Right cardiac atrium (tissue), 5 donors: ENCODE data around the gene TNFSF12. TPM values are rescaled to one million over a fixed set of nuclear protein-coding genes. Genes with fewer than 3 reads are reported as not detected.
"Not testable (repeated sequence)": the region's sequence is repeated elsewhere in the genome, so short reads cannot be mapped to it uniquely, and the experiment has no call there.

Experiments
- ATAC-seq, 2 donors: fragments of 200-7000 bp; cut with Tn5 transposase; one replicate each; pipeline versions ENCODE4 v1.8.0 to v1.9.1; 2020; ENCODE audit warnings: moderate library complexity in 2 of 2, mild to moderate bottlenecking in 1 of 2
- DNase-seq, 3 donors: peaks; one replicate each; pipeline ENCODE4 v3.0.0-alpha.2; 2020
- H3K27ac ChIP-seq: one replicate; pipeline ENCODE4 v1.5.1; 2013; ENCODE audit warnings: mild to moderate bottlenecking, low read length, control low read depth, moderate library complexity
- H3K27me3 ChIP-seq: one replicate; pipeline ENCODE4 v1.6.1; 2013; ENCODE audit not compliant: control insufficient read depth, insufficient read depth
- H3K4me1 ChIP-seq: one replicate; pipeline ENCODE4 v1.6.1; 2013; ENCODE audit warnings: low read length; ENCODE audit not compliant: control insufficient read depth, insufficient read depth
- H3K4me3 ChIP-seq: one replicate; pipeline ENCODE4 v1.5.1; 2013; ENCODE audit warnings: low read length, control low read depth
- H3K9me3 ChIP-seq: one replicate; pipeline ENCODE4 v1.6.1; 2013; ENCODE audit warnings: low read length; ENCODE audit not compliant: control insufficient read depth
- WGBS: extraction: QIAGEN DNeasy Blood & Tissue Kit; methylation state at CpG from one replicate; pipeline ENCODE4 v1.1.7; 2013; 5-methylcytosine and 5-hydroxymethylcytosine counted together
- intact Hi-C, 4 donors: fragments of 100-400 bp; cut with DNase I; formaldehyde crosslinking; loops; one replicate each; pipeline versions ENCODE4 v1.11.0 to v1.14.0; 2022 to 2023
- polyA plus RNA-seq: library from polyadenylated mRNA; stranded (reverse); fragments of 200-250 nt; gene quantifications from one replicate; pipeline ENCODE4 v1.2.3, GENCODE V29; 2013
- total RNA-seq, 4 donors: library from RNA; stranded (reverse); fragmentation: NEBNext Ultra II Directional; extraction: Animal tissue kit (Norgen Biotek cat#: 25700); gene quantifications; one replicate each; pipeline ENCODE4 v1.2.1, GENCODE V29; 2021
- donor health status: healthy with polysubstance abuse.
- donor health status: DM: no; HTN: yes; CAD: no.
- donor health status: DM: no; HTN: no; CAD: no.
- donor health status: DM: no; HTN: yes; CAD: no; lungs with severe emphysema.
- donor health status: DM: yes; HTN: yes; CAD: no.

TNFSF12 gene
- total and polyA plus RNA-seq, 5 donors: 42.9 to 58.4 (median 51.5) TPM

- no peak overlapping the region for H3K4me3 ChIP-seq
- no peaks in the 10 kb centered on the region for H3K27me3 ChIP-seq
- DNase-seq: peak; percentile 89 to 96 (median 94)
- intact Hi-C loops: loop anchor here in 2 of 4 donors (10.0 kb wide), 2 partner anchors 95 to 235 kb away; partner anchors contain the start of genes KCTD11 (in 1 of the 2), TMEM95 (in 1 of the 2), TP53 (in 1 of the 2) and WRAP53 (in 1 of the 2)
- ATAC-seq: peak; percentile 80 to 85
- H3K4me1 ChIP-seq: no peaks in the 10 kb centered on the region
- 13% methylated on average over 56 of the region's 56 CpGs for WGBS
- peak overlapping the region; percentile 26 for H3K27ac ChIP-seq
- no peaks in the 10 kb centered on the region for H3K9me3 ChIP-seq
Observed at GRCh38 chr17:7589204-7589868, 40.5 kb downstream of the TNFSF12 start.

GRCh38 chr17:7589891-7590691 lies 41.2 kb downstream of the TNFSF12 start, which contains the start of gene SOX15:
Gene SOX15 (minus strand): TSS chr17:7590094. CDS start chr17:7589676, 418 bp downstream.
- H3K27me3 ChIP-seq: no peaks in the 10 kb centered on the region
- H3K27ac ChIP-seq: peak within 1 kb of the TSS; percentile 26
- ATAC-seq: peak; percentile 1 to 3
- H3K4me3 ChIP-seq: no peak within 1 kb of the TSS
- no peak for DNase-seq
- H3K4me1 ChIP-seq: no peaks in the 10 kb centered on the region
- 63% methylated on average over 24 of the region's 24 CpGs for WGBS
- H3K9me3 ChIP-seq: no peaks in the 10 kb centered on the region
- intact Hi-C loops: loop anchor here in 2 of 4 donors (10.0 kb wide), 2 partner anchors 95 to 235 kb away; partner anchors contain the start of genes KCTD11 (in 1 of the 2), TMEM95 (in 1 of the 2), TP53 (in 1 of the 2) and WRAP53 (in 1 of the 2)

GRCh38 chr17:7590743-7591142 lies 41.9 kb downstream of the TNFSF12 start:
- ATAC-seq: no peak
- H3K9me3 ChIP-seq: no peaks in the 10 kb centered on the region
- no peaks in the 10 kb centered on the region for H3K27me3 ChIP-seq
- H3K4me3 ChIP-seq: no peak overlapping the region
- WGBS: 82% methylated on average over 4 of the region's 4 CpGs
- DNase-seq: no peak
- no peaks in the 10 kb centered on the region for H3K4me1 ChIP-seq
- intact Hi-C loops: no loop called here
- no peak overlapping the region for H3K27ac ChIP-seq

- Histone ChIP-seq H3K27ac (no peak overlapping the region), H3K4me3 (no peak overlapping the region), H3K9me3 (no peaks in the 10 kb centered on the region), H3K4me1 (no peaks in the 10 kb centered on the region), H3K27me3 (no peaks in the 10 kb centered on the region)
- intact Hi-C loops: no loop called here
- ATAC-seq (no peak), DNase-seq (no peak)
- WGBS: 86% methylated on average over 5 of the region's 5 CpGs
Observed at GRCh38 chr17:7591596-7591995, 42.7 kb downstream of the TNFSF12 start.

- no peak for ATAC-seq
- DNase-seq: no peak
- no peak overlapping the region for H3K4me3 ChIP-seq
- H3K27ac ChIP-seq: no peak overlapping the region
- no peaks in the 10 kb centered on the region for H3K27me3 ChIP-seq
- intact Hi-C loops: no loop called here
- WGBS: 92% methylated on average over 23 of the region's 23 CpGs
- no peaks in the 10 kb centered on the region for H3K4me1 ChIP-seq
- H3K9me3 ChIP-seq: no peaks in the 10 kb centered on the region
Observed at GRCh38 chr17:7592422-7593021, 43.7 kb downstream of the TNFSF12 start.

GRCh38 chr17:7593296-7593695 lies 44.4 kb downstream of the TNFSF12 start:
- H3K4me3 ChIP-seq: no peak overlapping the region
- 80% methylated on average over 12 of the region's 12 CpGs for WGBS
- H3K9me3 ChIP-seq: no peaks in the 10 kb centered on the region
- H3K4me1 ChIP-seq: no peaks in the 10 kb centered on the region
- H3K27me3 ChIP-seq: no peaks in the 10 kb centered on the region
- DNase-seq (no peak), ATAC-seq (no peak)
- H3K27ac ChIP-seq: no peak overlapping the region
- intact Hi-C loops: no loop called here

GRCh38 chr17:7597561-7597960 lies 48.7 kb downstream of the TNFSF12 start:
- 83% methylated on average over 5 of the region's 5 CpGs for WGBS
- intact Hi-C loops: not testable (repeated sequence)

GRCh38 chr17:7606280-7606679 lies 57.4 kb downstream of the TNFSF12 start:
- Histone ChIP-seq H3K4me3 (no peak overlapping the region), H3K27me3 (no peaks in the 10 kb centered on the region), H3K9me3 (no peaks in the 10 kb centered on the region), H3K27ac (peak overlapping the region; percentile 85), H3K4me1 (no peaks in the 10 kb centered on the region)
- no peak for DNase-seq
- 73% methylated on average over 4 of the region's 4 CpGs for WGBS
- intact Hi-C loops: no loop called here
- peak; percentile 87 to 94 for ATAC-seq

More at GRCh38 chr17:7597561-7597960, 48.7 kb downstream of the TNFSF12 start:
- H3K27ac ChIP-seq, H3K27me3 ChIP-seq, H3K9me3 ChIP-seq, ATAC-seq, H3K4me1 ChIP-seq, H3K4me3 ChIP-seq, DNase-seq: not testable (repeated sequence)

Other genes starting within 250 kb of the TNFSF12 start
Only the 30 nearest of the 32 such genes appear.
- 10 to 100 TPM; 28.3 to 33.4 (median 30.6) TPM for gene NEURL4, start 219.7 kb upstream of the TNFSF12 start, total RNA-seq
- 23.8 TPM for gene NEURL4, start 219.7 kb upstream of the TNFSF12 start, polyA plus RNA-seq
- gene ACAP1, start 212.5 kb upstream of the TNFSF12 start, total RNA-seq: 10 to 100 TPM; 15.0 to 26.4 (median 20.8) TPM
- gene ACAP1, start 212.5 kb upstream of the TNFSF12 start, polyA plus RNA-seq: 8.8 TPM
- 1 to 10 TPM; 4.7 to 6.7 (median 6.5) TPM for gene KCTD11, start 196.9 kb upstream of the TNFSF12 start, total RNA-seq
- 7.8 TPM for gene KCTD11, start 196.9 kb upstream of the TNFSF12 start, polyA plus RNA-seq
- not detected for gene TMEM95, start 193.9 kb upstream of the TNFSF12 start, total RNA-seq
- not detected for gene TMEM95, start 193.9 kb upstream of the TNFSF12 start, polyA plus RNA-seq
- 1 to 10 TPM; 2.1 to 3.6 (median 3.4) TPM for gene TNK1, start 168.0 kb upstream of the TNFSF12 start, total RNA-seq
- 1.7 TPM for gene TNK1, start 168.0 kb upstream of the TNFSF12 start, polyA plus RNA-seq
- 10 to 100 TPM; 19.8 to 25.0 (median 22.9) TPM for gene PLSCR3, start 154.5 kb upstream of the TNFSF12 start, total RNA-seq
- gene PLSCR3, start 154.5 kb upstream of the TNFSF12 start, polyA plus RNA-seq: 25.9 TPM
- gene TMEM256, start 145.0 kb upstream of the TNFSF12 start, total RNA-seq: 100 to 1,000 TPM in 1 of 4 donors, 10 to 100 TPM in 3; 79.6 to 105 (median 97.3) TPM
- gene TMEM256, start 145.0 kb upstream of the TNFSF12 start, polyA plus RNA-seq: 210 TPM
- gene NLGN2, start 141.2 kb upstream of the TNFSF12 start, total RNA-seq: 10 to 100 TPM; 10.7 to 15.7 (median 14.1) TPM
- 6.9 TPM for gene NLGN2, start 141.2 kb upstream of the TNFSF12 start, polyA plus RNA-seq
- not detected for gene SPEM1, start 128.7 kb upstream of the TNFSF12 start, total RNA-seq
- gene SPEM1, start 128.7 kb upstream of the TNFSF12 start, polyA plus RNA-seq: not detected
- not detected for gene SPEM2, start 123.4 kb upstream of the TNFSF12 start, total RNA-seq
- gene SPEM2, start 123.4 kb upstream of the TNFSF12 start, polyA plus RNA-seq: not detected
- not detected for gene SPEM3, start 120.2 kb upstream of the TNFSF12 start, total RNA-seq
- gene SPEM3, start 120.2 kb upstream of the TNFSF12 start, polyA plus RNA-seq: not detected
- 1 to 10 TPM; 2.2 to 2.5 (median 2.3) TPM for gene TMEM102, start 113.6 kb upstream of the TNFSF12 start, total RNA-seq
- gene TMEM102, start 113.6 kb upstream of the TNFSF12 start, polyA plus RNA-seq: 2.1 TPM
- 10 to 100 TPM; 13.9 to 34.8 (median 23.9) TPM for gene FGF11, start 109.5 kb upstream of the TNFSF12 start, total RNA-seq
- gene FGF11, start 109.5 kb upstream of the TNFSF12 start, polyA plus RNA-seq: 31.7 TPM
- gene CHRNB1, start 104.0 kb upstream of the TNFSF12 start, total RNA-seq: 10 to 100 TPM; 11.4 to 15.6 (median 13.1) TPM
- 16.1 TPM for gene CHRNB1, start 104.0 kb upstream of the TNFSF12 start, polyA plus RNA-seq
- 10 to 100 TPM; 73.6 to 86.2 (median 82.2) TPM for gene ZBTB4, start 69.4 kb upstream of the TNFSF12 start, total RNA-seq
- gene ZBTB4, start 69.4 kb upstream of the TNFSF12 start, polyA plus RNA-seq: 41.7 TPM
- not detected for gene SLC35G6, start 67.6 kb upstream of the TNFSF12 start, total RNA-seq
- gene SLC35G6, start 67.6 kb upstream of the TNFSF12 start, polyA plus RNA-seq: not detected
- gene POLR2A, start 64.7 kb upstream of the TNFSF12 start, total RNA-seq: 10 to 100 TPM; 41.9 to 51.4 (median 47.4) TPM
- 22.3 TPM for gene POLR2A, start 64.7 kb upstream of the TNFSF12 start, polyA plus RNA-seq
- 10 to 100 TPM; 14.6 to 19.9 (median 15.7) TPM for gene TNFSF13, start 9.7 kb downstream of the TNFSF12 start, total RNA-seq
- gene TNFSF13, start 9.7 kb downstream of the TNFSF12 start, polyA plus RNA-seq: 15.3 TPM
- gene SENP3, start 12.9 kb downstream of the TNFSF12 start, total RNA-seq: 10 to 100 TPM; 27.2 to 37.2 (median 34.2) TPM
- 45.2 TPM for gene SENP3, start 12.9 kb downstream of the TNFSF12 start, polyA plus RNA-seq
- 10 to 100 TPM; 34.6 to 45.6 (median 44.1) TPM for gene CD68, start 30.6 kb downstream of the TNFSF12 start, total RNA-seq
- gene CD68, start 30.6 kb downstream of the TNFSF12 start, polyA plus RNA-seq: 19.4 TPM
- 10 to 100 TPM; 19.3 to 32.7 (median 29.4) TPM for gene MPDU1, start 34.8 kb downstream of the TNFSF12 start, total RNA-seq
- gene MPDU1, start 34.8 kb downstream of the TNFSF12 start, polyA plus RNA-seq: 43.7 TPM
- gene SOX15, start 41.0 kb downstream of the TNFSF12 start, total RNA-seq: 1 to 10 TPM; 5.4 to 6.2 (median 5.9) TPM
- gene SOX15, start 41.0 kb downstream of the TNFSF12 start, polyA plus RNA-seq: 7.0 TPM
- gene FXR2, start 65.8 kb downstream of the TNFSF12 start, total RNA-seq: 100 to 1,000 TPM in 1 of 4 donors, 10 to 100 TPM in 3; 78.9 to 109 (median 87.2) TPM
- gene FXR2, start 65.8 kb downstream of the TNFSF12 start, polyA plus RNA-seq: 79.3 TPM
- gene SAT2, start 78.8 kb downstream of the TNFSF12 start, total RNA-seq: 100 to 1,000 TPM in 2 of 4 donors, 10 to 100 TPM in 2; 85.1 to 117 (median 93.7) TPM
- gene SAT2, start 78.8 kb downstream of the TNFSF12 start, polyA plus RNA-seq: 141 TPM
- gene SHBG, start 81.1 kb downstream of the TNFSF12 start, total RNA-seq: 1 to 10 TPM in 1 of 4 donors, under 1 TPM in 2, not detected in 1; 0.71 to 1.2 (median 0.82) TPM
- gene SHBG, start 81.1 kb downstream of the TNFSF12 start, polyA plus RNA-seq: 0.57 TPM
- 10 to 100 TPM in 1 of 4 donors, 1 to 10 TPM in 3; 3.1 to 10.2 (median 5.3) TPM for gene ATP1B2, start 101.9 kb downstream of the TNFSF12 start, total RNA-seq
- gene ATP1B2, start 101.9 kb downstream of the TNFSF12 start, polyA plus RNA-seq: 2.8 TPM
- gene TP53, start 138.4 kb downstream of the TNFSF12 start, total RNA-seq: 10 to 100 TPM; 13.2 to 16.3 (median 14.2) TPM
- gene TP53, start 138.4 kb downstream of the TNFSF12 start, polyA plus RNA-seq: 6.1 TPM
- gene WRAP53, start 139.4 kb downstream of the TNFSF12 start, total RNA-seq: 1 to 10 TPM; 4.0 to 6.3 (median 4.9) TPM
- 5.1 TPM for gene WRAP53, start 139.4 kb downstream of the TNFSF12 start, polyA plus RNA-seq
- under 1 TPM; 0.31 to 0.97 (median 0.54) TPM for gene EFNB3, start 156.1 kb downstream of the TNFSF12 start, total RNA-seq
- 0.59 TPM for gene EFNB3, start 156.1 kb downstream of the TNFSF12 start, polyA plus RNA-seq
- gene DNAH2, start 168.7 kb downstream of the TNFSF12 start, total RNA-seq: under 1 TPM in 3 of 4 donors, not detected in 1; 0.03 to 0.22 (median 0.06) TPM
- 0.11 TPM for gene DNAH2, start 168.7 kb downstream of the TNFSF12 start, polyA plus RNA-seq